DMS153 treated with DMSO at 0.1 percent for 48 hours (cell line): ENCODE measurements around the gene ARSG.
"Not testable (repeated sequence)": the region's sequence is repeated elsewhere in the genome, so short reads cannot be mapped to it uniquely, and the experiment has no call there.

Experiments
- DNase-seq: peaks from one replicate; lab custom pipeline; 2025; ENCODE audit not compliant: unreplicated experiment; lab: John Stamatoyannopoulos, UW

The ARSG gene

DNA sequence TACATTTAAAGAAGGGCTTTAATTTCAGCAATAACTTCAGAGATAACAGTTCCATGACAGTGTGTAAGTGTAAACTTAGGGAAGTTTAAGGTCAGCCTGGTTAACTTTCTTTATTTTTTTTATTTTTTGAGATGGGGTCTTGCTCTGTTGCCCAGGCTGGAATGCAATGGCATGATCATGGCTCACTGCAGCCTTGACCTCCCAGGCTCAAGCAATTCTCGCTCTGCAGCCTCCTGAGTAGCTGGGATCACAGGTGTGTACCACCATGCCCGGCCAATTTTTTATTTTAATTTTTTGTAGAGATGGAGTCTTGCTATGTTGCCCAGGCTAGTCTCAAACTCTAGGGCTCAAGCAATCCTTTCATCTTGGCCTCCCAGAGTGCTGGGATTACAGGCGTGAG lies 15.0 kb upstream of the ARSG start:
- DNase-seq, result not testable (repeated sequence)

DNA sequence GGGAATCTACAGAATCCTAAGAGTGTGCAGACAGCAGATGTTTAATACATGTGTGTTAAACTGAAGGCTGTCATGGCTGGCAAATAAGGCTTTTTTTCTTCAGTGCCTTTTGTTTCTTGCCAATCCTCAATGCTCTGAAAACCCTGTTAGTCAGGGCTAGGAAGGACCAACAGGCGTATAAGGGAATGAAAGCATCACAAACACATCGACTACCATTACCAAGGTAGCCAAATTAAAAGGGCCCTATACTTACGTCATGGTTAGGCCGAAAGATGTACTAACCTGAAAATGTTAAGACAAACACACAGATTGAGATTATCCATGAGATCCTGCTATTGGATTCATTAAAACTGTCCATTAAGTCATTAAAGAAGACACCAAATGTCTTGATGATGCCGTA lies 13.5 kb upstream of the ARSG start:
- DNase-seq, result no peak

DNA sequence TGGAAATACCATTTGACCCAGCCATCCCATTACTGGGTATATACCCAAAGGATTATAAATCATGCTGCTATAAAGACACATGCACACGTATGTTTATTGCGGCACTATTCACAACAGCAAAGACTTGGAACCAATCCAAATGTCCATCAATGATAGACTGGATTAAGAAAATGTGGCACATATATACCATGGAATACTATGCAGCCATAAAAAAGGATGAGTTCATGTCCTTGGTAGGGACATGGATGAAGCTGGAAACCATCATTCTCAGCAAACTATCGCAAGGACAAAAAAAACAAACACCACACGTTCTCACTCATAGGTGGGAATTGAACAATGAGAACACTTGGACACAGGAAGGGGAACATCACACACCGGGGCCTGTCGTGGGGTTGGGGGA lies 9.3 kb upstream of the ARSG start:
- DNase-seq, result not testable (repeated sequence)

DNA sequence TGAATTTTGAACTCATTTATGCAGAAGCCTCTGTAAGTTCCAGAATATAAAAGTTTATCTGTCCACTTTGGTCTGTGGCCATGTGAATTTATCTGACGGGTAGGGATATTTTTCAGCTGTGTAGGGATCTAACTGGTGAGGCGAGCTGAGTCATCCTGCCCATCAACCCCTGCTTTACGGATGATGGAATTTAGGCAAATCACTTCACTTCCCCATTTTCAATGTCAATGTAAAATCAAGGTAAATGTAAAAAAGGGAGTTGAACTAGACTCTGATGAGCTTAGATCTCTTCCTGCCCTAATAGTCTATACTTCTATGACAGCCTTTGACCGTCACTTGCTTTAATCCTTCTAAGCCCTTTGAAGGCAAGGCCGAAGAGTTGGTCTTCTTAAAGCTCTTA lies 2.9 kb upstream of the ARSG start:
- DNase-seq, result no peak

DNA sequence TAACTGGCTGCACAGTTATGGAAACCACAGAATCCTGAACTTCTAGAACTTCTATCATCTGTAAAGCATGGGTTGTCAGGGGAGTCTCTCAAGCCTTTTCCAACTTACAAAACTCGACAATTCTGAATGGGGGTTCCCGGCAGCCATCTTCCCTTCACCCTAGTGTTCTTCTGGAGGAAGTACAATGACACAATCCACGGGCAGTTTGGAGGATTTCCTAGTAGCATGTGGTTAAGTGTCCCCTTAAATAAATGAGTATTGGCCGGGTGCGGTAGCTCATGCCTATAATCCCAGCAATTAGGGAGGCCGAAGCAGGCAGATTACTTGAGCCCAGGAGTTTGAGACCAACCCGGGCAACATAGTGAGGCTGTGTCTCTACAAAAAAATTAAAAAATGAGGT lies 2.5 kb upstream of the ARSG start:
- no peak for DNase-seq

DNA sequence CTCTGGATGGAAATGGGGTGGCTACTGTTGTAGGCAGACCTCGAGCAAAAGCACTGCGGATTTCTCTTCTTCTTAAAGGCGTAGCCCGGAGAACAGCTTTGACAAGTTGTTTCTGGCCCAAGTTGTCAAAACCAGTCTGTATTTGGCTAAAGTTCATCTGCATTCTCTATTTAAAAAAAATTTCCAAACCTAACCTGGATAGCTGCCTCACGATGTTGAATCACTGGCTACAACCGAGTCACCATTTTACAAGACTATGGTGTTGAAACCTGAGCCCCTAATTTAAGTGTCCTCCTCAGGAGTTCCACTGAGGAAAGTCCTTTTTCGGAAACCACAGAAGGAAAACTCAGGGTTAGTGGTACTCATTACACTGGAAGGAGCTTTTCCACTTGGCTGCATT lies 1.8 kb upstream of the ARSG start:
- no peak for DNase-seq

DNA sequence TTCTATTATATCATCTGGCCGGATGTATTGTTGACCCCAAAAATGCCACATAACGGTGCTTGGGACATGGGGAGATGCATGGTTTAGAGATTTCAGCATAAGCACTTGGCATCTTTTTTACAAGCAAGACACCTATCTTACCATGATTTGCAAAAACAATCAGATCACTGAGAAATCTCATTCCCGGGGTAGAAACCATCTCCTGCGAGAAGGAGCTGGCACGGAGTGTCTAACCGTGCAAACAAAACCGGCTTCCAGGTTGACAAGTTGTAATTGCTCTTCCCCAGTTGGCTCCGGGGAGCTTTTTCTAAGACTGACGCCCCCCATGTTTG lies 1.4 kb upstream of the ARSG start:
- DNase-seq, result no peak

DNA sequence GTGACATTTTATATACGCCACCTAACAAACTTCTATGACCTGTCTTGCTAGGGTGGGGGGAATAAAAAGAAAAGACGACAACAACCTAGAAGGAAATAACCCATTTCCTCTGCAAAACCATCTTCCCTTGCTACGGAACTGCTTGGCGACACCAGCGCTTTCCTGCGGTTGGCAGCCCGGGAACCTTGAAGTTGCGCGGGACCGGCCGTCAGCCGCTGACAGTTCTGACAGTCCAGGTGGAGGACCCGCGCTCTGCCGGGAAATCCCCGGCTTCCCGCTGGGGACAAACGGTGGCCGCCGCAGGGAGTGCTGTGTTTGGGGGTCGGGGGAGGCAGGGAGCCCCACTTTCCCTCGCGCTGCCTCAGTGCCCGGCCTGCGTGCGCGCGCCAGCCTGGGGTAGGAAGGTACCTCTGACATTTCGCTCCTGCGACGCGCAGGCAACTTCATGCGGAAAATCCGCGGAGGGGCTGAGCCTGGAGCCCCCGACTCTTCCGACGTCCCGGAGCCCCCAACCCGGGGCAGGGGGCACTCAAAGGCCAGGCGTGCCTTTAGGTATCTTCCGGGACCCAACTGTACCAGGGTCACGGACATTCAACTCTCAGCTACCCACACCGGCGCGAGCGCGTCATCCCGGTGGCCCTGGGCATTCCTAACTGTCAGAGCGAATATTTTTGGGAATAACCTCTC lies 884 bp upstream of the ARSG start:
- DNase-seq, result no peak

DNA sequence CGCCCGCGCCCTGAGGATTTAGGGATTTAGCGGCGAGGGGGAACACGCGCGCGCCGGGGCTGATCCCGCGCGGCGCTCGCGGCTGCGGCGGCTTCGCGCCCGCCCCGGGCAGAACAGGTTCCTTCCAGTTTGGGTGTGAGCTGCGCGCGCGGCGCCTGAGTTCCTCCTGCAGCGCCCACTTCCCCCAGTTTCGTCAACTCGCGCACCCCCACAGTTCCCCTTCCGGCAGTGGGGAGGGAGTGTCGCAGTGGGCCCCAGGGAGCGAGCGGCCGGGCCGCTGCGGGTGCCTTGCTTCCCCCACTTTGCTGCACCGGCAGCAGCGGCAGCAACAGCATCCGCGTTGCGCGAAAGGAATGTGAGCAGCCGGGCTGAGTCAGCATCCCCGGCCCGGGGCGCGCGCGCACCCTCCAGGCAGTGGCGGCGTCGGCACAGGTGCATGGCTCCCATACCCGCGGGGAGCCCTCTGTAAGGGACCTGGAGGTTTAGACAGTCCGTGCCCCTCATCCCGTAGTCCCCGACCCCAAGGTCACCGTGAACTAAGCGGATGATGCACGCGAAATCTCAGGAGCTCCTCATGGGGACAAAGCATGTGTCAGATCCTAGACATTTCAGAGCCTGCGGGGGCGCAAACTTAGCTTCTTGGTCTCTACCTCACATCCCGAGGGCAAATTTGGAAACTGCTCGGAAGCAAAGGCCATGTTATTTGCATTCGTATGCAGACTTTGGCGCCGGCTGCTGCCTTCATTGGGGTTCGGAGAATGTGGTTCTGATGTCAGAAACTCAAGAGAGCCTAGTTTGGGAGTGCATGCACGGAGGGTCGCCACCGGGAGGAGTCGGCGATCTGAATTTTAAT lies 767 bp downstream of the ARSG start:
- DNase-seq, result no peak

DNA sequence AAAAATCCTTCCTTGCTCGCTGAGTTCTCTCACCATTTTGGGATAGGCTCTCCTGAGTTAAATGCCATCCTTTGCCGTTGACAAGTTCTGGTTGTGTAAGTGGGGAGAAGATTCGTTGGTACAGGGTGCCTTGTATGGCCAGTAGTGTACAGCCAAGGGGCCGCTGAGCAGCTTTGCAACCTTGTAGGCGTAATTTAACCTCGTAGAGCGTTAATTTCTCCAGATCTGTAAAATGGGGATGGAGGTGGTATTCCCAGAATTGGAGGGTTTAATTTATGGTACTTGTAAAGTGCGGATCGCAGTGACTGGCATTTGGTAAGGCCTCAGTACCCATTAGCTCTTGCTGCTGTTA lies 1.4 kb downstream of the ARSG start:
- DNase-seq, result no peak

DNA sequence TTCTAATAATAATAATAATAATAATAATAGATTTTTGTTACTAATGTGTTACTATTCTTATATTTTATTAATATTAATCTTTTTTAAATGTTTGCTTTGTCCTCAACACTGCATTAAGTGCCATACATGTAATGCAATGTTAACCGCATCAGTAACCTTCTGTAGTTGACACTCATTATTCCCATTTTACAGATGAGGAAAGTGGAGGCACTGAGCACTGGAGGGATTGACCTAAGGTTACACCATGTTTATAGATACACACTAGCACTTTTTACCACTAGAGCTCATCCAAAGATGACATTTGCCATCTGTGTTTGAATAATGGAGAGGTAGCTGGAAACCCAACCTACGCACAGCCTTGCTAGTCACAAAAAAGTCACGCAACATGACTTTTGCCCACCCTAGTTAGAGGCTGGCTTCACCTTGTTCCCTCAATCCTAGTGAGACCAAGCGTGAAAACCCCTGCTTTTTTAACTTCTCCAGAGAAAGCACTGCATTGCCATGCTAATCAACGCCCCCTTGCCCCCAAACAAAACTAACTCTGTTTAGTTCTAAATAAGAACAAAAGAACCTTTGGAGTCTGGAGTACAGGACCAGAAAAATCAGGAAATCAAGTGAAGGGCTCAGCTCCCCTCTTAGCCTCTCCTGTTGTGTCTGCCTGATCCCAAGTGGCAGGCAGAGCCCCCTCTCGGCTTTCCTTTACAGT lies 2.3 kb downstream of the ARSG start:
- no peak for DNase-seq

DNA sequence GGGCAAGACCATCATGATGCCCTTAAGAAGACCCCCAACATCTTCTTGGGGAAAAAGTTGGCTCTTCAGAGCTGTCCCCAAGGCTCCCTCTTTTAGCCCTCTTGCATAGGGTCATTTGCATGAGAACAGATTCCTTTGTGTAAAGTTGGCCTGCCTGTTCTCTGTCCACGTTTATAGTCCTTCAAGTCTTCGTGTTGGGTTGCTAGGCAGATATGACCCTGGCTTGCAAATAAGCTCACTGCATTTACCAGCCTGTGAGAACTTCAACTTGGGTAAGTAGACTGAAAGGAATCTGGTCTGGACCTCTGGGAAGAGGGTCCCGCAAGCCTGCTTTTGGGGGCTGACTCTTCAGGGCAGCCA lies 2.9 kb downstream of the ARSG start:
- no peak for DNase-seq

DNA sequence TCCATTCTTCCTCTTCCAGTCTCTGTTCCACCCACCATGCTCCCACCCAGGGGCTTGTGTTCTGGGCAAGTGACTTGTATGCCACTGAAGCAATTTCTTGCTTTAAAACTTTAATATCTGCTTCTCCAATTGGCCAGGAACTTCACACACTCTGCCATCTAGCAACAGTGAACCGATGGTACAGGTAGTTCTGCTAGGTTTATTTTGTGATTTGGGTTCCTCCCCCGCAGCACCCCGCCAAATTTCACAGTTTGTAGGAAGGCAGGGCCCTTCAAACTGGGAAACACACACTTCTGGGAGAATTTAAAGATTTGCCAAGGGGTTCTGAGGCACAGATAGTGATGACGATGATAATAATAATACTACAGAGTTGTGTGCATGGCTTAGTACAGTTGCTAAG lies 3.3 kb downstream of the ARSG start:
- DNase-seq, result no peak

DNA sequence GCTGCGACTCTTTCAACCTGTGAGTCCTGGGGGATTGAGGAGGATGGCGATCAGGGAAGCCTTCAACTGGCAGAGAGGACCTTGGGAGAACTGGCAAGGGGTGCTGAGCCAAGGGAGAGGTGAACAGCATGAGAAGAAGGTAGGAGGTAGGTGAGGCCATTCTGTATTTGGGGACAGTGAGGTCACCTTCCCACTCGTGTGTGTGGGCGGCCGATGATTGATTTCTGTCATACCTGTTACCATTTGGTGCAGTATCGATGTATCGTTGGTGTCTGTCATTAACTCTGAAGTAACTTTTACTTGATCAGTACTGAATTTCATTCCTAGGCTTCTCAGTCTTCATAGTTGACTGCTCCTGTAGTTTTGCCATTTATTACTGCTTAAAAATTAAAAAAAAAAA lies 3.8 kb downstream of the ARSG start:
- DNase-seq, result no peak

DNA sequence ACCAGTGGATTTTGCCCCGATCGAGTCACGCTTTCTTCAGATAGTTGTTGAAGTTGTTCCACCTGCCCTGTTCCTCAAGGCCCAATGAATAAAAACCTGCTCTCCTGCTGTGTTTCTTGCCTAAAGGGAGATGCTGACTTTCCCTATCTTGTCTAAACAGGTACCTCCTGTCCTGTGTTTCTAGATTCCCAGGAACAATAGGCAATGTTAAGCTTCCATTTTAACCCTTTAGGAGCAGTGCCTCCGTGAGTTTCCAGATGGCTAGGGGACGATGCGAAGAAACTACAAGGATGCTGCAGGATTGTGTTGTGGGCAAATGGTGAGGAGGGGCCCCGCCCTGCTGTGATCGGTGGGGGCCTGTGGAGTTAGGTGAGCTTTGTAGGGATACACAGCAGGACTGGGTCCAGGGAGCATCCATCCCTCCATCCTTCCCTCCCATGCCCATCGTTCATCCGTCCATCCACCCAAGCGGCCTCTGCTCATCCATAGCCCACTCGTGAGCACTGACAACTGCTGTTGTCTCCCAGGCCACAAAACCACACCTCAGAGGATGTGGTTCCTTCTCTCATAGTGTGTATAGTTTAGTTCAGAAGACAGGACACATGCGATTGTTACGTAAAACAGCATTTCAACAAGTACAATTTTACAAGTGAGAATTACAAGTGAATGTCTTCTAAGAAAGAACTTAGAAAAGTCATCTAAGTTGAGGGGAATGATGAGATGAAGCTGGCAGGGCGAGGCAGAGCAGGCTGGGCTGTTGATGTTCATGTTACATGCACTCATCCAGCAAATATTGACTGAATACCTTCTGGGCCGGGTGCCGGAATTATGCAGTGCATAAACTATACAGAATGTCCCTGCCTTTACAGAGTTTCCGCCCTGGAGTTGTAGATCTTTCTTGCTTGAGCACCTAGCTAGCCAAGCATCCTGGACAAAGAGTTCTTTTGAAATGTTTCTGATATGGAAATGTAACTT lies 5.2 kb downstream of the ARSG start:
- no peak for DNase-seq

DNA sequence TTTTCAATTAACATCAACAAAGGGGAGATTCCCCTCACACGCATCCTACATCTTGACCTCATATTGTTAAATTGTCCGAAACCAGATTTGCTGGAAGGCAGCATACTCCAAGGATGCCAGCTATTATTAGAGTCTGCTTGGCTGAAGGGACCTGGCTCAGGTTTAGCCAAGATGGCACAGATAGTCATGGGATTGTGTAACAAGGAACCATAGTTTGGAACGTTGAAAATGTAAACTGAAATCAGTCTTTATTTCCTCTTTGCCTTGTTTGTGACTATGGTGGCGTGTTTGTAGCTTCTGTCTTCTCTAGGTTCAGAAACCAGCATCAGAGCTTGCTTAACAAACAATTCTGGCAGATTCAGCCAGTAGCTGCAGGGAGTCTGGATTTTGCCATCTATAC lies 5.9 kb downstream of the ARSG start:
- no peak for DNase-seq

DNA sequence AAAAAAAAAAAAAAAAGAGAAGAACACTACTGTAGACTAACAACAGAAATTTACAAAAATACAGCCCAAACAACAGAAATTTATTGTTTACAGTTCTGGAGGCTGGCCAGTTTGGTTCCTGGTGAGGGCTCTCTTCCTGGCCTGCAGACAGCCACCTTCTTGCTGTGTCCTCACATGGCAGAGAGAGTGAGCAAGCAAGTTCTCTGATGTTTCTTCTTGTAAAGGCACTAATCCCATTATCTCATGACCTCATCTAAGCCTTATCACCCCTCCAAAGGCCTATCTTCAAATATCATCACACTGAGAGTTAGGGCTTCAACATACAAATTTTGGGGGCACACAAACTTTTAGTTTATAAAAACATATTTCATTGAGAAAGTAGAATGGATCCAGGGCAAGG lies 7.3 kb downstream of the ARSG start:
- no peak for DNase-seq

DNA sequence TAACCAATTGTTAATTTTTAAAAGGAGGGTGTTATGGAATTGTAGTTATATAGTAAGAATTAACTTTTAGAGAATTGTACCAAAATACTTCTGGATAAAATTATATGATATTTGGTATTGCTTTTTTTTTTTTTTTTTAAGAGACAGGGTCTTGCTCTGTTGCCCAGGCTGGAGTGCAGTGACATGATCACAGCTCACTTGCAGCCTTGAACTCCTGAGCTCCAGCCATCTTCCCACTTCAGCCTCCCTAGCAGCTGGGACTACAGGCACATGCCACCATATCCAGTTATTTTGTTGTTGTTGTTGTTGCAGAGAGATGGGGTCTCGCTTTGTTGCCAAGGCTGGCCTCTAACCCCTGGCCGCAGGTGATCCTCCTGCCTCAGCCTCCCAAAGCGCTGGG lies 8.5 kb downstream of the ARSG start:
- no peak for DNase-seq

DNA sequence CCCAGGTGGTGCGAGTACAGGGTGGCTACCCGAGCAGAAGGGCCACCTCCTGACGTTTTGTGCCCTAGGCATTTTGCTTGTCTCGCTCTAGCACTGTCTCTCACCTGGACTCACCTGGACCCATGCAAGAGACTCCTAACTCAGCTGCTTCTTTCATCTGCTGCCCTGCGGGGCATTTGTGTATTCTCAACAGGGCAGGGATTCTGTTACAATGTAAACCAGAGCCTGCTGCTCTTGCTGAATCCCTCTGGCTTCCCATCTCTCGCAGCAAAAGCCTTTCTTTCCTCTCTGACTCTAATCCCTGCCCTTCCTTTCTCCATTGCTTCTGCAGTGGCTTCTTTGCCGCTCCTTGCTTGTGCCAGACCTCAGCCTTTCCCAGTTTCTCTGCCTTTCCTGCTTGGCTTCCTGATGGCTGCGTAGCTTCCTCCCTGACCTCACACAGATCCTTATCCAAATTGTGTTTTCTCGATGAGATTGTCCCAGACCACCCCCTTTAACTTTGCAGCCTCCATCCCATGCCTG lies 10.2 kb downstream of the ARSG start:
- no peak for DNase-seq

DNA sequence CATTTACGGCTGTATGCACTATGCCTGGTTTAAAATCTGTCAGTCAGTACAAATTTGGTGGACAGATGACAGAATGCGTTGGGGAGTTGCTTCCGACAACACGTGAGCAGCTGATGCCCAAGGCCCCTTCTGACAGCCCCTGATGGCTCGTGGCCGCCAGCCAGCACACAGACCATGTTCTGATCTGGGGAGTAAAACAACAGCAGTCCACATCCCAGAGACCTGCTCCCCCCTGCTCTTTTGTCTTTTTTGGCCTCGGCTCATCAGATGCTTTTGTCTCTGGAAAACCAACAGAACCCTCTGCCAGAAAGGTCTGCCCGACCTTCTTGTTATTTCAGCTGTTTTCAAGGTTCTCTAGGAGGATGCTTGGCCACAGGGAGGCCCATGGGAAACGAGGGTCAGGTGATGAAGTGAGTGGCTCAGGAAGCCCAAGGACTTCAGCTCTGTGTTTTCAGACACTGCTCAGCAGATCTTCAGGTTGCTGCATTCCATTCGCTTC lies 10.8 kb downstream of the ARSG start:
- DNase-seq, result no peak

DNA sequence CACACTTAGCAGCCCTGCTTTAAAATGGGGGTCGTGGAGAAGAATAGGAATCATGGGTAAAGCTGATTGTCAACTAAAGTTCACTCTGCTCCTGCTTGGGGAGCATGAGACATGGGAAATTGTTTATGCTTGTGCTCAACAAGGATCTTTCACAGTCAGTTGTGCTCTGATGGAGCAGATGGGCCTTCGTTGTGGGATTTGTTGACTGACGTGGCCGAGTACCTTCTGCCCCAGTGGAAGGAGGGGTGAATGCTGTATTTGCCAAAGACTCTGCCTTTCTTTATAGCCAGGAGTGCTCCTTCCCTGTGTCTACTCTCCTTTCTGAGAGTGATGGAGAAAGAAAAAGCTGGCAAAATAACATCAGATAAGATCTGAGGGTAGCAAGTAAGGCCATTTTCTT lies 11.4 kb downstream of the ARSG start:
- DNase-seq, result no peak
